HCT116 (cell line): Measurements from ENCODE around the gene CSH1. TPM values are rescaled to one million over a fixed set of nuclear protein-coding genes. Genes with fewer than 3 reads are reported as not detected.

ENCODE experiments used
- ATAC-seq: fragments of 200-7000 bp; cut with Tn5 transposase; 2 replicates; pipeline ENCODE4 v1.9.1; 2020; ENCODE audit warnings: mild to moderate bottlenecking, moderate library complexity
- BruUV-seq: library from RNA; stranded (reverse); fragments of 400-500 nt; replicated peaks from 2 replicates; lab custom pipeline; 2021; lab: Mats Ljungman, UMichigan
- CTCF ChIA-PET: fragments of 300-600 bp; sonication (Branson Sonifier 250); formaldehyde crosslinking; loops from one replicate; lab custom pipeline; 2021; ENCODE audit warnings: antibody characterized with exemption; lab: Charles Lee
- POLR2A ChIA-PET: fragments of 300-600, 350-600 bp; sonication (Branson Sonifier 250); formaldehyde crosslinking; loops from one replicate; lab custom pipeline; 2021; ENCODE audit warnings: antibody characterized with exemption; lab: Charles Lee
- RAD21 ChIA-PET, 2 experiments: fragments of 300-600 bp; sonication (Branson Sonifier 250); formaldehyde crosslinking; loops; one replicate each; lab custom pipeline; 2023; ENCODE audit warnings: low total read pairs in 2 of 2; ENCODE audit not compliant: uncharacterized antibody in 2 of 2, unreplicated experiment in 2 of 2, low non-redundant PET in 1 of 2; lab: Charles Lee
- DNase-seq: peaks from one replicate; pipeline ENCODE4 v3.0.0-alpha.2; 2010; ENCODE audit warnings: low read depth, low spot score
- H2AFZ ChIP-seq: fragments of 200-600 bp; shearing (Covaris generic), sonication (generic); 2 replicates; pipeline ENCODE4 v1.6.1; 2017; ENCODE audit warnings: low read depth, mixed run types, mixed read lengths, antibody characterized with exemption, low read length; ENCODE audit not compliant: poor library complexity, severe bottlenecking
- H3K27ac ChIP-seq: 2 replicates; pipeline ENCODE4 v1.5.1; 2012; ENCODE audit warnings: low read depth, low read length
- H3K27me3 ChIP-seq: fragments of 200-600 bp; sonication (generic); 2 replicates; pipeline ENCODE4 v1.6.1; 2016; ENCODE audit warnings: mixed run types, low read length, mixed read lengths; ENCODE audit not compliant: insufficient read depth
- H3K36me3 ChIP-seq, 2 experiments: fragments of 200-500 bp in 1 of 2; fragments of 200-600 bp in 1 of 2; sonication (Bioruptor generic) in 1 of 2; sonication (generic) in 1 of 2; 2 replicates each; pipeline versions ENCODE4 v1.5.1 to v1.6.1; 2014 to 2016; ENCODE audit warnings: low read length in 2 of 2, inconsistent platforms in 1 of 2, mixed read lengths in 1 of 2, mixed run types in 1 of 2; ENCODE audit not compliant: insufficient read depth in 2 of 2, control insufficient read depth in 1 of 2
- H3K4me1 ChIP-seq, 2 experiments: fragments of 200-600 bp in 1 of 2; sonication (generic) in 1 of 2; 2 replicates each; pipeline versions ENCODE4 v1.5.1 to v1.6.1; 2012 to 2017; ENCODE audit warnings: low read length in 2 of 2, inconsistent platforms in 1 of 2, mild to moderate bottlenecking in 1 of 2, mixed read lengths in 1 of 2, mixed run types in 1 of 2, moderate library complexity in 1 of 2; ENCODE audit not compliant: insufficient read depth in 2 of 2, control insufficient read depth in 1 of 2
- H3K4me2 ChIP-seq: fragments of 200-600 bp; sonication (generic); 2 replicates; pipeline ENCODE4 v1.6.1; 2017; ENCODE audit warnings: mixed run types, low read length, mixed read lengths
- H3K4me3 ChIP-seq, 2 experiments: fragments of 200-600 bp in 1 of 2; sonication (generic) in 1 of 2; replicated peaks in 1 of 2; 2 replicates each; pipeline ENCODE4 v1.5.1; 2011 to 2016; ENCODE audit warnings: low read length in 2 of 2, control low read depth in 1 of 2, low read depth in 1 of 2, mild to moderate bottlenecking in 1 of 2, mixed read lengths in 1 of 2, mixed run types in 1 of 2
- H3K79me2 ChIP-seq: fragments of 200-600 bp; sonication (generic); 2 replicates; pipeline ENCODE4 v1.6.1; 2017; ENCODE audit warnings: mild to moderate bottlenecking, mixed run types, low read length, moderate library complexity, mixed read lengths; ENCODE audit not compliant: insufficient read depth
- H3K9ac ChIP-seq: fragments of 200-600 bp; sonication (generic); 2 replicates; pipeline ENCODE4 v1.6.1; 2016; ENCODE audit warnings: low read length, mixed read lengths
- H3K9me2 ChIP-seq: fragments of 200-600 bp; sonication (generic), shearing (Covaris generic); 2 replicates; pipeline ENCODE4 v1.6.1; 2017; ENCODE audit warnings: mixed run types, mild to moderate bottlenecking, moderate library complexity; ENCODE audit not compliant: insufficient read depth
- H3K9me3 ChIP-seq, 2 experiments: fragments of 200-500 bp in 1 of 2; fragments of 200-600 bp in 1 of 2; sonication (Bioruptor generic) in 1 of 2; sonication (generic) in 1 of 2; 2 replicates each; pipeline ENCODE4 v1.6.1; 2014 to 2017; ENCODE audit warnings: low read length in 2 of 2, mixed read lengths in 2 of 2, inconsistent platforms in 1 of 2, low read depth in 1 of 2, mild to moderate bottlenecking in 1 of 2, mixed run types in 1 of 2, moderate library complexity in 1 of 2; ENCODE audit not compliant: control insufficient read depth in 1 of 2, insufficient read depth in 1 of 2
- H4K20me1 ChIP-seq: fragments of 200-600 bp; sonication (generic), shearing (Covaris generic); 2 replicates; pipeline ENCODE4 v1.6.1; 2017; ENCODE audit warnings: mixed run types, mild to moderate bottlenecking, moderate library complexity; ENCODE audit not compliant: insufficient read depth
- CBX3 ChIP-seq: IDR thresholded peaks from 2 replicates; pipeline ENCODE4 v1.6.1; 2012; ENCODE audit warnings: low read depth
- CEBPB ChIP-seq: IDR thresholded peaks from 2 replicates; pipeline ENCODE4 v1.6.1; 2012; ENCODE audit warnings: low read depth
- EGR1 ChIP-seq: IDR thresholded peaks from 2 replicates; pipeline ENCODE4 v1.6.1; 2012; ENCODE audit warnings: low read depth
- ELF1 ChIP-seq: IDR thresholded peaks from 2 replicates; pipeline ENCODE4 v1.6.1; 2012; ENCODE audit warnings: low read depth, borderline replicate concordance
- POLR2A ChIP-seq: IDR thresholded peaks from 2 replicates; pipeline ENCODE4 v1.7.0; 2011; ENCODE audit warnings: borderline replicate concordance; ENCODE audit not compliant: insufficient read depth, insufficient read length; ENCODE audit errors: extremely low read depth
- POLR2AphosphoS5 ChIP-seq: IDR thresholded peaks from 2 replicates; pipeline ENCODE4 v1.6.1; 2011; ENCODE audit warnings: mild to moderate bottlenecking, low read depth, low read length, moderate library complexity
- RAD21 ChIP-seq: IDR thresholded peaks from 2 replicates; pipeline ENCODE4 v1.6.1; 2012; ENCODE audit warnings: low read depth, mild to moderate bottlenecking
- REST ChIP-seq: IDR thresholded peaks from 2 replicates; pipeline ENCODE4 v1.6.1; 2012; ENCODE audit warnings: low read depth
- SIN3A ChIP-seq: IDR thresholded peaks from 2 replicates; pipeline ENCODE4 v1.6.1; 2012; ENCODE audit warnings: low read depth
- SP1 ChIP-seq: IDR thresholded peaks from 2 replicates; pipeline ENCODE4 v1.6.1; 2012; ENCODE audit warnings: low read depth
- SRF ChIP-seq: IDR thresholded peaks from 2 replicates; pipeline ENCODE4 v1.6.1; 2012; ENCODE audit warnings: low read depth
- YY1 ChIP-seq: IDR thresholded peaks from 2 replicates; pipeline ENCODE4 v1.6.1; 2011; ENCODE audit warnings: low read length, low read depth, moderate library complexity, mild to moderate bottlenecking; ENCODE audit not compliant: insufficient replicate concordance; ENCODE audit errors: extremely low read depth
- ZBTB33 ChIP-seq: IDR thresholded peaks from 2 replicates; pipeline ENCODE4 v1.6.1; 2011; ENCODE audit warnings: mild to moderate bottlenecking, low read length, moderate library complexity; ENCODE audit not compliant: insufficient replicate concordance; ENCODE audit errors: extremely low read depth
- ZFX ChIP-seq: fragments of 450-650 bp; IDR thresholded peaks from 2 replicates; pipeline ENCODE4 v1.6.1; 2017
- intact Hi-C: fragments of 100-400 bp; cut with micrococcal nuclease; formaldehyde crosslinking; loops from 2 replicates; pipeline ENCODE4 v1.10.0; 2022
- total RNA-seq: library from RNA; stranded (reverse); gene quantifications from one replicate; pipeline ENCODE4 v1.2.1, GENCODE V29; 2021; ENCODE audit not compliant: unreplicated experiment

Gene CSH1
- total RNA-seq, 1 experiment from 2014 or later: not detected

GRCh38 chr17:63927464-63928171, 31.2 kb upstream of the CSH1 start:
- Histone ChIP-seq H3K9me3 (no peaks in the 10 kb centered on the region), H3K4me1 (peaks cover 0 to 11% of the 10 kb centered on the region in 2 experiments; a peak in 3 of 4 replicates), H3K4me3 (no peak overlapping the region), H3K4me2 (no peak overlapping the region), H2AFZ (no peak overlapping the region), H3K27me3 (no peaks in the 10 kb centered on the region), H3K9ac (no peak overlapping the region), H3K79me2 (no peaks in the 10 kb centered on the region), H3K9me2 (no peaks in the 10 kb centered on the region), H3K36me3 (no peaks in the 10 kb centered on the region), H3K27ac (no peak overlapping the region; the same call in 1 of the 2 replicates), H4K20me1 (no peaks in the 10 kb centered on the region)
- no peak for ATAC-seq
- ChIA-PET RAD21 (interaction anchor here in 1 of 2 experiments (0.6 kb wide), 1 partner anchor 103 kb away, joined by 4 read pairs; no protein-coding TSS in a partner anchor), POLR2A (no interaction called here), CTCF (interaction anchor here (0.6 to 1.0 kb wide), 3 partner anchors 8 to 206 kb away, joined by 3 read pairs; no protein-coding TSS in a partner anchor)
- TF ChIP-seq ELF1: no peak
- TF ChIP-seq SP1: no peak
- TF ChIP-seq POLR2A: no peak
- no peak for TF ChIP-seq ZFX
- TF ChIP-seq SIN3A: no peak
- TF ChIP-seq REST: no peak
- TF ChIP-seq RAD21: no peak
- TF ChIP-seq YY1: no peak
- TF ChIP-seq SRF: no peak
- no peak for TF ChIP-seq POLR2AphosphoS5
- TF ChIP-seq ZBTB33: no peak
- TF ChIP-seq EGR1: no peak
- no peak for TF ChIP-seq CBX3
- no peak for TF ChIP-seq CEBPB
- intact Hi-C loops: no loop called here
- no TSS peak for BruUV-seq
- DNase-seq: no peak
